ENCODE measurements around the gene HDHD5.

Gene HDHD5

DNA sequence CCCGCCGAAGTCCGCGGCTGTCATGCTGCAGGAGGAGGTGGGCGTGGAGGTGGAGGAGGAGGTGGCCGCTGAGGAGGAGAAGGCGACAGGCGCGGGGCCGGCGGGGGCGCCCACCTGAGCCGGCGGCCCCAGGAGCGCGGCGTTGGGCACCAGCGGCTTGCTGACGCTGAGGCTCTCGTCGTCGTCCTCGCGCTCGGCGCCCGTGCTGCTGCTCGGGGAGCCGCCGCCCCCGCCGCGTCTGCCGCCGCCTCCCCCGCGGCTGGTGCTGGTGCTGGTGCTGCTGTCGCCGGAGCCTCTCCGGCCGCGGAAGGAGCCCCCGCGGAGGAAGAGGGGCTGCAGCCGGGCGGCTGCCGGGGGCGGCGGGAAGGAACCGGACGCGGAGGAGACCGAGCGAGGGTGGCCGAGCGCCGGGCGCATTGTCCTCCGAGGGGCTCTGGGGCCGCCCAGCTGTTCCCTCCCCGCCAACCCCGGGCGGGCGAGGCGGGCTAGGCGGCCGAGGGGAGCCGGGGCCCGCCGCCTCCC lies 38.3 kb downstream of the HDHD5 start:
- no peak for DNase-seq (ENCODE audit: low spot score)

DNA sequence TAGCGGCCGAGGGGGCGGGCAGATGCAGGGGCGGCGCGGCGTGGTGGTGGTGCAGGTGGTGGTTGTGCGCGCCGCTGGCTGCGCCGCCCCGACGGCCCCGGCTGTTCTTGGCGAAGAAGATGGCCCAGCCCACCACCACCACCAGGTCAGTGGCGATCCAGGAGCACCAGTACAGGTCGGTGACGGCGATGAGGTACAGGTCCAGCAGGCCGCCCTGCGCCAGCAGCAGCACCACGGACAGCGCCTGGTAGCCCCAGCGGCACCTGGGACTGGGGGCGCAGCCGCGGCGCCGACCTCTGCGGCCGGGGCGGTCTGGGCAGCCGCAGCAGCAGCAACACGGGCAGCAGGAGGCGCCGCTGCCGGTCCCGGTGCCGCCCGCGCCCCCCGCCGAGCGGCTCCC lies 38.8 kb downstream of the HDHD5 start:
- no peak for DNase-seq (ENCODE audit: low spot score)

DNA sequence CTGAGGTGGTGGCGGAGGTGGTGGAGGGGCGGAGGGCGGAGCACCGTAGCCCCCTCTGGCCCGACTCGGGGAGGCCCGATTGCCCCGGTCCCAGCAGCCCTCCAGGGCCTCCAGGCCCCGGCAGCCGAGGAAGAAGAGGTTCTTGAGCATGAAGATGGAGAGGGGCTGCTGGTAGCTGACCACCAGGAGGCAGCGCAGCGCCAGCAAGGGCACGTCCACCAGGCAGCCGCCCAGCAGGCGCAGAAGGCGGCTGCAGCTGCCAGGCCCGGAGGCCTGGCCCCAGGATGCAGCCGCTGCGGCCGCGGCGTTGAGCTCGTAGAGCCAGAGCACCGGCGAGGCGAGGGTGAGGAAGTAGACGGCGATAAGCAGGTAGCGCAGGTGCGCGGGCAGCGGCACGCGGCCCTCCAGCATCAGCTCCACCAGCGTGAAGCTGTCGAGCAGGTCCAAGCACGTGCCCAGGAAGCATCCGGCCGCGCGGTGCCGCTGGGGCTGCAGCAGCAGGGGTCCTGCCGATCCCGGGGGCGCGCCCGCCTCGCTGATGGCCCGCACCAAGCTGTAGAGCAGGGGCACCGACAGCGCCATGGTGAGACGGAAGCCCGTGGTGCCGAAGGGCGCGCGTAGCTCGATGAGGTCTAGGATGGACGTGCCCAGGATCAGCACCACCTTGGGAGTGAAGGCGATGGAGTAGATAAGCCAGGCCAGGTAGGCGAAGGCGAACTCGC lies 39.4 kb downstream of the HDHD5 start:
- DNase-seq (ENCODE audit: low spot score), result no peak

DNA sequence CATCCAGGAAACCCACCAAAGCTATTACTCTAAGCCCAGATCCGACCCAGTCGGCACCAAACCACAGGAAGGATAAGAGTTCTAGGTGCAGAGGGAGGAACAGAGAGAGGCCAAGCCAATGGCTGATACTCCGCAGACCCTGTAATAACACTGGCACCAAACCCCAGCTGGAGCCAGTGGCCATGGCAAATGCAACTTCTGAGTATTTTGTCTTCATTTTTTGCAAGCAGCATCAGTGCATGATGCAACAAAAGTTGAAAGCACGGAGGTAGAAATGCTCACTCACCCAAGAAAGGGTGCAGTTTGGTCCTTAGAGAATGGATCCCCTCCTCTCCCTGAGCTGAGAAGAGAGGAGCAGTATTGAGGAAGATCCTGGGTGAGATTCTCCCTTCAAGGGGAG lies 40.7 kb downstream of the HDHD5 start:
- no peak for DNase-seq (ENCODE audit: low spot score)

DNA sequence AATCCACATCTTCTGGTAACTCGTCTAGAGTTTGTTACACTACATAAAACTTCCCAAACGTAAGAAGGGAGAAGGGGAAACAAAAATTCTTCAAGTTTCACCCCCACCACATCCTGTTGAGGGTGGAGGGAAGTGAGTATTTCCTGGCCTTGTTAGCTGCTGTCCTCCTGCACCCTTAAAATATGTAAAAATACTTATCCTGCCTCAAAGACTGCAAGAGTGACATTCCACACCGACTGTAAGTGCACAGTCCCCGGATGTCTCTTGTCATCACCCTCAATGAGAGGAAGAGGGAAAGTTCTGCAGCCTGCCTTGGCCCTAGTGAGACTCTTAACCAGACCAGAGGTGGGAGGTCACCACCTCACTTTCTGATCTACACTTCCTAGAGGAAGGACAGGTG lies 41.2 kb downstream of the HDHD5 start:
- no peak for DNase-seq (ENCODE audit: low spot score)

DNA sequence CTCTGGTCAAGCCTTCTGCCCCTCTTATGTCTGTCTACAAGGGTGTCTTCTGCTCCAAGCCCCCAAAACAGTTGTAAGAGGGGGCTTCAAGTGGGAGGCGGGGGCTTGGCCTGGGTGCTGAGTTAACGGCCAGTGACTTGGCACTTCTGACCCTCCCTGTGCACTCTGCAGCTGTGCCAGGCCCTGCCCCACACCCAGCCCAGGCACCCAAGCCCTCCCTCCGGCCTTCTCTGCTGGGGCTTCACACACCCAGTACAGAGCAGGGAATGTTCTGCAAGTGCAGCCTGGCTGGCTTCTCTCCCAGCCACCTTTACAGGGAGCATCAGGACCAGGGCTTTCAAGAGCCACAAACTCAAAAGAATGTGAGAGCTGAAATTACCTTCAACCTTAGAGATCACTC lies 41.7 kb downstream of the HDHD5 start:
- no peak for DNase-seq (ENCODE audit: low spot score)

DNA sequence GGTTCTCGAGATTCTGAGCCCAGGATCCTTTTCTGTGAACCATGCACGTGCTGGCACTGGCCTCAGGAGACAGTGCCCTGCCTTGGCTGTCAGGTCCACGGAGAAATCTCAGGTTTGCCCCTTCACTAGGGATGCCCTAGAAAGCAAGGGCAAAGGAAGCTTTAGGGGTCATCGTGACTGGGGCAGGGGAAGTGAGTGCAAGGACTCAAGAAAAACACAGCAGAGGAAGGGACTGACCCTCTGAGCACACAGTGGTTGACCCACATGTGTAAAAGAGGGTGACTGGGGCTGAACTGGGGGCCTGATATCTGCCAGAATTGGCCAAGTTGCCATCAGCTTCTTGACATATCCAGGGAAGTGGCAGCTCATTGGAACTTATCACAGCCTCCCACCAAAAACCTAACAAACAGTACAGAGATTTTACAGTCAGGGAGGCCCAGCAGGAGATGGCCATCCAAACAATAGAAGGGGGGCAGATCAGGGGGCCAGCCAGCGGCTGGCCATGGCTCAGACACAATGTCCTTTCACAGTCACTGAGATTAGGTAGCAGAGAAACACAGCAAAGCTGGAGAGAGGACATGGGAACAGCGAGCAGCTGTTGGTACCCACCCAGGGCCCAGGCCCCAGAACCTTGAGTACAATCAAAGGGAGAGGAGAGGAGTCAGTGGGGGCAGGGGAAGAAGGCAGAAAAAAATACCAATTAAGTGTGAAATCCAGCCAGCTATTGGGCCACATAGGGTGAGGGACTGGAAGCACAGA lies 42.3 kb downstream of the HDHD5 start:
- DNase-seq (ENCODE audit: low spot score), result no peak

DNA sequence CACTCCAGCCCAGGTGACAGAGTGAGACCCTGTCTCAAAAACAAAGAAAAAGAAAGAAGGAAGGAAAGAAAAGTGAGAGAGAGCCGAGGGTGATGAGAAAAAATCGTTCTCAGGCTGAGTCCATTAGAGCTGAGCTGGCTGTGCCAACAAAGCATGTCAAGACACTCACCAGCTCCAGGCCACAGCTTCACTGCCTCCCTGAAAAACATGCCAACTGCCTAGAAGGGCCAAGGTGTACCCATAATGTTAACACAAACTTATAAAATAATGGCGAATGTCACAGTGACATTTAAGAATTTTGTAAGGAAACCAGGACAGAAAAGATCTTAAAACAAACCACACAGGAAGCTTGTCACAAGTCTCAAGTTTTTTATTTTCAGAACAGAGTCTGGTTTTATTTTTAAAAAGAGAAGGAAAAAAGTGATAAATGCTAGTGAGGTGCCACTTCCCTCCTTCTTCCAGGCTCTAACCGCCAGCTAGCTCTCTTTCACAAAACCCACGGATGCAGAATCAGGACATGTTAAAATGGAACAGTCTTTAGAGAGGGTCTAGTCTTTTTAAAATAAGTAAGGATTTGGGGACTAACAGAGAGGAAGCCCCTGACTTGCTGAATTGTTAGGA lies 43.0 kb downstream of the HDHD5 start:
- no peak for DNase-seq (ENCODE audit: low spot score)

DNA sequence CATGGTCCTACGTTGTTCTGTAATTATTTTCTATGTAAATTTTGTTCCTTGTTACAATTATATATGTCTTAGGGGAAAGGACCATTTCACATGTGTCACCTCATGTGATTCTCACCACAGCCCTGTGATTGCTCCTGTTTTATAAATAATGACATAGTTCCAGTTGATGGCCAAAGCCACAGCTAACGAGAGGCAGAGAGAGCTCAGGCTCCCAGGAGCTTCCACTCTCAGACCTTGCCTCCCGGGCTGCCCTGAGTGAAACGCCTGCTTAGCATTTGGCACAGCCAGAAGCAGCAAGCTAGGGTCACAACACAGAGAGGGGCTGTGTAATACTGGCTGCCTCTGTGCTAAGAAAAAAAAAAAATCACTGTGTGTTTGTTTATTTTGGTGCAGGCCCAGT lies 43.8 kb downstream of the HDHD5 start:
- DNase-seq (ENCODE audit: low spot score), result no peak

DNA sequence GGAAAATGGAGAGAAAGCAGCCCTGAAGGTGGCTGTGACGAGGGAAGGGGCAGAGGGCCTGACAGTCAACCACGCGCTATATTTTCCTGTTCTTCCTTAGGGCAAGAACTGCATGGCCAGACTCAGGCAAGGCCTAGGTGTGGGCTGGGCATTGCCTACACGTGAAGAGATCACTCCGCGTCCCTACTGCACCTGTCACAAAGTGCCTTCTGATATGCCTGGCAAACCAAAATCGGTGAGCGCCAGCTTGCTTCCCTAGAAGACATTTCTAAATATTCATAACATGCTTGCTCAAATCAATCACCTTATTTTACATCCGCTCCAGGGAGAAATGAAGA lies 44.2 kb downstream of the HDHD5 start:
- no peak for DNase-seq (ENCODE audit: low spot score)

DNA sequence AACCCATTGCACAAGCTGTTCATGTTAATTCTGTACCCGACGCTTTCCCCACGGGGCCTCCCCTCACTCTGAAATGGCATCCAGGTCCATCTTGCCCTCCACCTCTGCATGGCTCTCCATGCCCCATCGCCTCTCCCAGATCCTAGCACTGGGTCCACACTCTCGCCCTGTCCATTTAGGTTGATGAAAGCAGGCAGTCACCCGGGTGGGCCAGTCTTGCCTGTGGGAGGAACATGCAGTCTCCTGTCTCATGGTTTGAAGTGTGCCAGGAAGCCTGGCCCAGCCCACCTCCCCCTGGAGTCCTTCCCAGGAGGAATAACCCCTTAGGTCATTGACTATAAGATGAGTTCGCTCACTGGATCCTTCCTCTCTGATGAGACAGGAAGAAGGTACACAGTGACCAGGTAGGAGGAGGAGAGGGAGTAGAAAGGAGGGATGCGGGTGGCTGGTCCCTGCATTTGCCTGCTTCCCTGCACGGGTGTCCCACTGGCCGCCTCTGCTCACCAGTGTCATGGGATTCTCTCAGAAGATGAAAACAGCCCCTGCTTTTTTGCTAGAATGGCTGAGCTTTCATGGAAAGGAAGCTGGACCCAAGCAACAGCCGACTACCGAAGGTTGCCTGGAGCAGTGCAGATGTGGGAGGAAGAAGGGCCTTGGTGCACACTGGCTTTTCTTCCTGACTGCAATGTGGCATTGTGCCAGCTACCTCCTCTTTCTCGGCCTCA lies 44.7 kb downstream of the HDHD5 start:
- no peak for DNase-seq (ENCODE audit: low spot score)

DNA sequence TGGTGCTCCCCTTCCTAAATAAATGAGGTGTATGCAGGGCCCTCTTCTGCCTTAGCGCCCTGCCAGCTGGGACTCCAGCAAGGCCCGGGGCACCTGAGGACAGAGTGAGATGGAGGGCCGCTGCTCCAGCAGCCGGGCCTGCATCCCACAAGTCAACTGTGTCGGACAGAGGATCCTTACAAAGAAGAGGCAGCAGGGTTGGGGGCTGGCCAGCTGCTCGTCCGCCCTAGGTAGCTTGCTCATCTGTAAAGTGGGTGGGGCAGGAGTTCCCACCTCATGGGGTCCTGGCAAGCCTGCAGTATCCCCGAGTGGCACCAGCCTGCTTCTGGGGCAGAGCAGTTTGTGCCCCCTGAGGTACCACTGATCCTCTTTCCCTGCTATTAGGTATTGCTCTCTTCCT lies 45.5 kb downstream of the HDHD5 start:
- DNase-seq (ENCODE audit: low spot score), result no peak

DNA sequence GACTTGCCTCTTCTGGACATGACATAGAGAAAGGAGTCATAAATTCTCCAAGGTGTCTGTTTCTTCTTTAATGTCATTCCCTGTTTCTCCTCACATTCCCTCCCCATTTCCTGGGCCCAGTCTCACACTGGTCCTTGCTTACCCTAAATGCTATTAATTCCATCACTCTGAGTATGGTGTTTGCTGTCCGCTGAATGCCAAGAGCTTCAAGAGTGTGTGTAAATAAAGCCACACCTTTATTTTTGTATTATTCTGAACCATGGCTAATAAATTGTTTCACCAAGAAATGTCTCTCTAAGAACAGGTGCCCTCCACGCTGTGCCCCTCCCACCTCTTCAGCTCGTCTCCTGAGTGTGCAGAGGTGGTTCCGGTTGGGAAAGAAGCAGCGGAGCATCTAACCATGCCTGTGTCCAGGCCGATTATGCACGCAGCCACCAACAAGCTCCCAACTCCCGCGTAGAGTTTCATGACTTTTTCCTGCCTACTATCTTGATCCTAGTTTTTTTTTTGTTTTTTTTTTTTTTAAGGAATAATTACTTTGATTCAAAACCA lies 46.5 kb downstream of the HDHD5 start:
- DNase-seq (ENCODE audit: low spot score), result no peak

DNA sequence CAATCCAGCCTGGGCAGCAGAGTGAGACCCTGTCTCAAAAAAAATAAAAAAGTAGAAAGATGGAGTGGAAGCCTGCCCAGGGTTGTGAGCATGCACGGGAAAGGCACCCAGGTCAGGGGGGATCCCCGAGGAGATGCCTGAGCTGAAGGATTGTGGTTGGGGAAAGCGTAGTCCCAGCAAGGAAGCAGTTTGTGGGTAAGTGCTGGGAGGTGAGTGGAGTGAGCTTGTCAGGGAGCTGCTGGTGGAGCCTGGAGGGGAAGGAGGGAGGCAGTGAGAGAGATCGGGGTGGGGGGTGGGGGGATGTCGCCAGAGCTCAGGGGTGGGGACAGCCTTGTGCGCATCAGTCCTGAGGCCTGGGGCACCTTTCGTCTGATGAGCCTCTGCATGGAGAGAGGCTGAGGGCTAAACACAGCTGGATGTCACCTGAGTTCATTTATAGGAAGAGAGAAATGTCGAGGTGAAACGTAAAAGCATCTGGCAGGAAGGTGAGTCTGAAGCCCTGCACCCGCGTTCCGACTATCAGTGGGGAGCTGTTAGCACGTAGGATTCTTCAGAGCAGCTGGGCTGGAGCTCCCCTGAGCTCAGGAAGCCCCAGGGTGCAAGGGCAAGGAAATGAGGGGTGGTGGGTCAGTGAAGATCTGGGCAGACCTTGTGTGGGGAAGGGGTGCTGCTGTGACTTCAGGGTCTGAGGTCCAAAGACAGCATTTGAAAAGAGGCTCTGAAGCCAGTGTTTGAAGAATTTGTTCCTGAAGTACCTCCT lies 48.1 kb downstream of the HDHD5 start:
- no peak for DNase-seq (ENCODE audit: low spot score)

DNA sequence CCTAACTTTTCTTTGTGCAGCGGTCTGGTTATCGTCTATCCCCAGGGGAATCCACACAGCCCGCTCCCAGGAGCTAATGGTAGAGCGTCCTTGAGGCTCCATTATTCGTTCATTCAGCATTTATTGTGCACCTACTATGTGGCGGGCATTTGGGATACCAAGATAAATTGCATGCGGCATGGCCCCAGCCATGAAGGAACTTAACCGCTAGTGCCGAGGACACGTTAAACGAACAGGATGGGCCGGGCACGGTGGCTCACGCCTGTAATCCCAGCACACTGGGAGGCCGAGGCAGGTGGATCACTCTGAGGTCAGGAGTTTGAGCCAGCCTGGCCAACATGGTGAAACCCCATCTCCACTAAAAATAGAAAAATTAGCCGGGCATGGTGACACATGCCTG lies 49.1 kb downstream of the HDHD5 start:
- DNase-seq (ENCODE audit: low spot score), result no peak

DNA sequence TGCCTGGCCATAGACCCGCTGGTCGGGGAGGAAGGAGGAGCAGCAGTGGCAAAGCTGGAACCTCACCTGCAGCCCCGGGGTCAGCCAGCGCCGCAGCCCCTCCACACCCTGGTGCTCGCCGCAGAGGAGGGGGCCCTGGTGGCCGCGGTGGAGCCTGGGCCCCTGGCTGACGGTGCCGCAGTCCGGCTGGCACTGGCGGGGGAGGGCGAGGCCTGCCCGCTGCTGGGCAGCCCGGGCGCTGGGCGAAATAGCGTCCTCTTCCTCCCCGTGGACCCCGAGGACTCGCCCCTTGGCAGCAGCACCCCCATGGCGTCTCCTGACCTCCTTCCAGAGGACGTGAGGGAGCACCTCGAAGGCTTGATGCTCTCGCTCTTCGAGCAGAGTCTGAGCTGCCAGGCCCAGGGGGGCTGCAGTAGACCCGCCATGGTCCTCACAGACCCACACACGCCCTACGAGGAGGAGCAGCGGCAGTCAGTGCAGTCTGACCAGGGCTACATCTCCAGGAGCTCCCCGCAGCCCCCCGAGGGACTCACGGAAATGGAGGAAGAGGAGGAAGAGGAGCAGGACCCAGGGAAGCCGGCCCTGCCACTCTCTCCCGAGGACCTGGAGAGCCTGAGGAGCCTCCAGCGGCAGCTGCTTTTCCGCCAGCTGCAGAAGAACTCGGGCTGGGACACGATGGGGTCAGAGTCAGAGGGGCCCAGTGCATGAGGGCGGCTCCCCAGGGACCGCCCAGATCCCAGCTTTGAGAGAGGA lies 49.8 kb downstream of the HDHD5 start:
- DNase-seq (ENCODE audit: low spot score), result no peak

DNA sequence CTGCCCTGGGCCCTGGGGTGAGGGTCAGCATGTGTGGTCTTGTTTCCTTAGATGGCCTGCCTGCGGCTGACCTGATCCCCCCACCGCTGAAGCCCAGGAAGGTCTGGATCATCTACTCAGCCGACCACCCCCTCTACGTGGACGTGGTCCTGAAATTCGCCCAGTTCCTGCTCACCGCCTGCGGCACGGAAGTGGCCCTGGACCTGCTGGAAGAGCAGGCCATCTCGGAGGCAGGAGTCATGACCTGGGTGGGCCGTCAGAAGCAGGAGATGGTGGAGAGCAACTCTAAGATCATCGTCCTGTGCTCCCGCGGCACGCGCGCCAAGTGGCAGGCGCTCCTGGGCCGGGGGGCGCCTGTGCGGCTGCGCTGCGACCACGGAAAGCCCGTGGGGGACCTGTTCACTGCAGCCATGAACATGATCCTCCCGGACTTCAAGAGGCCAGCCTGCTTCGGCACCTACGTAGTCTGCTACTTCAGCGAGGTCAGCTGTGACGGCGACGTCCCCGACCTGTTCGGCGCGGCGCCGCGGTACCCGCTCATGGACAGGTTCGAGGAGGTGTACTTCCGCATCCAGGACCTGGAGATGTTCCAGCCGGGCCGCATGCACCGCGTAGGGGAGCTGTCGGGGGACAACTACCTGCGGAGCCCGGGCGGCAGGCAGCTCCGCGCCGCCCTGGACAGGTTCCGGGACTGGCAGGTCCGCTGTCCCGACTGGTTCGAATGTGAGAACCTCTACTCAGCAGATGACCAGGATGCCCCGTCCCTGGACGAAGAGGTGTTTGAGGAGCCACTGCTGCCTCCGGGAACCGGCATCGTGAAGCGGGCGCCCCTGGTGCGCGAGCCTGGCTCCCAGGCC lies 50.6 kb downstream of the HDHD5 start:
- no peak for DNase-seq (ENCODE audit: low spot score)

DNA sequence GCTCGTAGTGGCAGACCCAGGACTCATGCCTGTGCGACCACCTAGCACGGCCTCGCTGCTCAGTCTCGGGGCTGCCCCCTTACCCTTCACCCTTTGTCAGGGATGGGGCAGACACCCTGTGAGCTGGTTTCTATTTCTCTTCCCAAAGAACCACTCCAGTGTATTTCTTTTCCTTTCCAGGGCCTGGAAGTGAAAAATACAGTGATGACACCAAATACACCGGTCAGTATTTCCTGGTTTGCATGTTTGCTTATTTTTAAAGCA lies 51.6 kb downstream of the HDHD5 start:
- DNase-seq (ENCODE audit: low spot score), result no peak

DNA sequence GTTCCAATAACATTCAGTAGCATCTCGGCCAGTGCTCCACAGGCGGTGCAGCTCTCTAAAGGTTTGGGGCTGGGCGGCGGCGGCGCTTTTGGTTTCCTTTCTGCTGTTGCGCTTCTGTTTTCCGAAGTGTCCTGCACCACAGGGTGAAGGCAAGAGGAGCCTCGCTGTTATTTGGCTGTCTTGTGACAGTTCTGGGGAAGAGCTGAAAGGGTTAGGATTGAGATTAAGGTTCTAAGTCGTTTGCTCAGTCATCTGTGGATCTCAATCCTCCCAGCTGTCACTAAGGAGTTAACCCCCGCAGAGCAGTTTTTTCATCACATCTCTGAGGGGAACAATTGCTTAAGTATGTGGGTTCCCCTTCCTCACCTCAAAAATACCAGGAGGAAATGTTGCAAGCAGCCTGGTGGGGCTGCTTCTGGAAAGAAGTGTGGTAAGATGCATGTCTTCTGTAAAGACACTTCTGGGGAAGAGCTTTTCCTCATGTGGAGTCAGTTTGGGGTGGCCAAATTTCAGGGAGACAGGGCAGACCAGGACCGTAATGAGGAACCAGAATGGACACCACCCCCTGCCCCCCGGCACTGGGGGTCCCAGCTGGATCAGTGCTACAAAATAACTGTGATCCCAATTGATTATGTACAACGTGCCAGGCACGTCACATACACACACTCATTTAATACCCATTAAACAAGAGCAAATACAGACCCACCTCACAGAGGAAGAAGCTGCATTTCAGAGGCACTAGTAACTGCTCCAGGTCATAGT lies 52.1 kb downstream of the HDHD5 start:
- no peak for DNase-seq (ENCODE audit: low spot score)
